Measurements from ENCODE around the gene PPP1R9B.

The PPP1R9B gene

DNA sequence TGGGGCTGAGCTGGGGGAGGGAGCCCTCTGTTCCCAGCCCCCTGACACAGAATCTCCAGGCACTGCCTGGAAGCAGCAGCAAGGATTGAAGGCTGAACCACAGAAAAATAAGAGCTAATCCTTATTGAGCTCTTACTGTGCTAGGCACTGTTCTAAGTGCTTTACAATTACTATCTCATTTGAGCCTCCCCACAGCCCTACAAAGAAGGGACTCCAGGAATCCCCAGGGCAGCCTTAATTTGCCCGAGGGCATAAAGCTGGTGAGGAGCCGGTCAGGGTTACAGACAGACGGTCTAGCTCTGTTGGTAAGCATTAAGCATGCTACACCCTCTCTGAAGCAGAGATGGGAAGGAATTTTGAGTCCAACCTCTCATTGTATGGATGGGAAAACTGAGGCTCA, 27.5 kb downstream of the PPP1R9B start:
- TF ChIP-seq, protein P1, sequence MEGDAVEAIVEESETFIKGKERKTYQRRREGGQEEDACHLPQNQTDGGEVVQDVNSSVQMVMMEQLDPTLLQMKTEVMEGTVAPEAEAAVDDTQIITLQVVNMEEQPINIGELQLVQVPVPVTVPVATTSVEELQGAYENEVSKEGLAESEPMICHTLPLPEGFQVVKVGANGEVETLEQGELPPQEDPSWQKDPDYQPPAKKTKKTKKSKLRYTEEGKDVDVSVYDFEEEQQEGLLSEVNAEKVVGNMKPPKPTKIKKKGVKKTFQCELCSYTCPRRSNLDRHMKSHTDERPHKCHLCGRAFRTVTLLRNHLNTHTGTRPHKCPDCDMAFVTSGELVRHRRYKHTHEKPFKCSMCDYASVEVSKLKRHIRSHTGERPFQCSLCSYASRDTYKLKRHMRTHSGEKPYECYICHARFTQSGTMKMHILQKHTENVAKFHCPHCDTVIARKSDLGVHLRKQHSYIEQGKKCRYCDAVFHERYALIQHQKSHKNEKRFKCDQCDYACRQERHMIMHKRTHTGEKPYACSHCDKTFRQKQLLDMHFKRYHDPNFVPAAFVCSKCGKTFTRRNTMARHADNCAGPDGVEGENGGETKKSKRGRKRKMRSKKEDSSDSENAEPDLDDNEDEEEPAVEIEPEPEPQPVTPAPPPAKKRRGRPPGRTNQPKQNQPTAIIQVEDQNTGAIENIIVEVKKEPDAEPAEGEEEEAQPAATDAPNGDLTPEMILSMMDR (IDR thresholded peaks at IDR 0.05; ENCODE audit: poor library complexity, severe bottlenecking), result no peak
- Histone ChIP-seq H3K4me3 (ENCODE audit: severe bottlenecking) (no peak overlapping the region), H3K27ac (ENCODE audit: poor library complexity, severe bottlenecking) (no peak overlapping the region), H3K4me1 (ENCODE audit: insufficient read depth, poor library complexity, severe bottlenecking) (peaks cover 6% of the 10 kb centered on the region), H3K36me3 (ENCODE audit: low read depth) (no peaks in the 10 kb centered on the region), H3K27me3 (ENCODE audit: insufficient read depth, poor library complexity, severe bottlenecking) (no peaks in the 10 kb centered on the region), H3K9me3 (ENCODE audit: severe bottlenecking) (no peaks in the 10 kb centered on the region)
- ATAC-seq (ENCODE audit: low read depth) (no peak), DNase-seq (ENCODE audit: low spot score) (no peak)

DNA sequence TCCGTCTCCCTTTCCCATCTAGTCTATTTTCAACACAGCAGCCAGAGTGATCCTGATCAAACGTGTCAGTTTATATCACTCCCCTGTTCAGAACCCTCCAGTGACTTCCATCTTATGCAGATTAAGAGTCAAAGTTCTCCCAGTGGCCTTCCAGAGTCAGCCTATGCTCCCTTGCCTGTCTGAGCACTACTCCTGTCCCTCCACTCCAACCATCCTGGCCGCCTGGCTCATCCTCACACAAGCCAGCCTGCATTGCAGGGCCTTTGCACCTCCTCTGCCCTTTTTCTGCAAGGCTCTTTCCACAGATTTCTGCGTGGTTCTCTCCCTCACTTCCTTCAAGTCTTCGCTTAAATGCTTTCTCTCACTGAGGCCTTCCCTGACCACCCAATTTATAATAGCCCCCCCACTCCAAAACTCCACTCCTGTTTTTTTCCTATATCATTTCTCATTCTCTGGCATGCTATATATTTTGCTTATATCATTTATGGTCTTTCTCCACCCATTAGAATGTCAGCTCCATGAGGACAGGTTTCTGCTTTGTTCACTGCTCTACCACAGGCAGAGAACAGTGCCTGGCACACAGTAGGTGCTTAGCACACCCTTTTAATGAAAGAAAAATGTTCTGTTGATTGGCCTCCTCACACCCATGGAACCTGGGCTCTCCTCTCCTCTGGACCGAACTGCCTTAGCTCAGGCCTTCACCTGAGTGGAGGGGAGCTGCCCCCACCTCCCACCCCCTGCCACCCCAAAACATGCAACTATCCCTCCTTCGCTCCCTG, 29.8 kb downstream of the PPP1R9B start:
- no peak overlapping the region for H3K4me3 ChIP-seq (ENCODE audit: severe bottlenecking)
- ATAC-seq (ENCODE audit: low read depth) (no peak), DNase-seq (ENCODE audit: low spot score) (no peak)
- H3K36me3 ChIP-seq (ENCODE audit: low read depth), result no peaks in the 10 kb centered on the region
- TF ChIP-seq, protein P1 (IDR thresholded peaks at IDR 0.05; ENCODE audit: poor library complexity, severe bottlenecking), result no peak
- H3K27ac ChIP-seq (ENCODE audit: poor library complexity, severe bottlenecking), result no peak overlapping the region
- H3K9me3 ChIP-seq (ENCODE audit: severe bottlenecking), result no peaks in the 10 kb centered on the region
- H3K27me3 ChIP-seq (ENCODE audit: insufficient read depth, poor library complexity, severe bottlenecking), result peaks cover 11% of the 10 kb centered on the region
- H3K4me1 ChIP-seq (ENCODE audit: insufficient read depth, poor library complexity, severe bottlenecking), result no peaks in the 10 kb centered on the region

DNA sequence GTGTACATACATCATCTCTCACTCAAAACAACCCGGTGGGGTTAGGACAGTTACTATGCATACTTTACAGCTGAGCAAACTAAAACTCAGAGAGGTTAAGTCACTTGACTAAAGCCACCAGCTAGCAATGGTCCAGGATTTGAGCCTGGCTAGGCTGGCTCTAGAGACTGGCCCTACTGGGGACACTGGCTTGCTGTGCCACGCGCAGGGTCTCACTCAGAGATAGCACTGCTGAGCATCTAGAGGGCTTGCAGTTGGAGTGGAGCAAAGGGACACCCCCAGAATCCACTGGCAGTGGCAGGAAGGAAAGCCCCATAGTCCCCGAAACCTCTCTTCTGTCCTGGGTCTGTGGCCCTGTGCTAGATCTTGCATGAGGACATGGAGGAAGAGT, 31.7 kb downstream of the PPP1R9B start:
- no peak for ATAC-seq (ENCODE audit: low read depth)
- TF ChIP-seq, protein P1 (IDR thresholded peaks at IDR 0.05; ENCODE audit: poor library complexity, severe bottlenecking), result no peak
- H3K27me3 ChIP-seq (ENCODE audit: insufficient read depth, poor library complexity, severe bottlenecking), result peaks cover 11% of the 10 kb centered on the region

DNA sequence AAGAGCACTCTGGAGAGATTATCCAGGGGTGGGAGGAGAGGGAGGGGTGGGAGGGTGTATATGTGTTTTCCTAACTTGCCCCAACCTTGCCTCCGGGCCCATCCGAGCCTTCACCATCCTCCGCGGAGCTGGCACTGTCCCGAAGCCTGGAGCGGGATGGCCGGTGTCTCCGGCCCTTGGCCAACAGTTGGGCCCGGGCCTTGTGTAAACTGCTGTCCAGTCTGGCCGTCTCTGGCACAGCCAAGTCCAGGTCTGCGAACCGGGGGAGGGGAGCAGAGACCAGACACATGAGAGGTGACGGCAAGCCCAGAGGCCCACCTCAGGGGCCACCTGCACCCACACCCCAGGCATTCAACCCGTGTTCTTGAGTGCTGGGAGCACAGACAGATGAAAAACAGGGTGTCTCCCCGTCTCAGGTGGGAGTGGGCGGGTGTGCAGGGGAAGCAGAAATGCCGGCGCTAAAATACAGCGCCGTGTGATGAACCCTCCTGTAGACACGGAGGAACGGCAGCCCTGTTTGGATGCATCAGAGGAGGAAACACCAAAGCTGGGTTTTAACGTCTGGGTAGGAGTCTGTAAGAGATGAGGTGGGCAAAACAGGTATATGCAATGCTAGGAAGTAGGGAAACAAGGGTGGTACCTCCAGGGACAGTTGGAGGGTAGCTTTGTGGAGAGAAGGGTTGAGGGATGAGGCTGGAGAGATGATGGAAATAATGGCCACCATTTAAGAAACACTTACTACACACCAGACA, 32.2 kb downstream of the PPP1R9B start:
- H3K4me1 ChIP-seq (ENCODE audit: insufficient read depth, poor library complexity, severe bottlenecking), result no peaks in the 10 kb centered on the region
- no peaks in the 10 kb centered on the region for H3K36me3 ChIP-seq (ENCODE audit: low read depth)
- DNase-seq (ENCODE audit: low spot score) (no peak), ATAC-seq (ENCODE audit: low read depth) (no peak)
- H3K27ac ChIP-seq (ENCODE audit: poor library complexity, severe bottlenecking), result no peak overlapping the region
- H3K4me3 ChIP-seq (ENCODE audit: severe bottlenecking), result no peak overlapping the region
- H3K27me3 ChIP-seq (ENCODE audit: insufficient read depth, poor library complexity, severe bottlenecking), result peaks cover 11% of the 10 kb centered on the region
- TF ChIP-seq, protein P1 (IDR thresholded peaks at IDR 0.05; ENCODE audit: poor library complexity, severe bottlenecking), result no peak
- no peaks in the 10 kb centered on the region for H3K9me3 ChIP-seq (ENCODE audit: severe bottlenecking)

More for the DNA sequence above, 31.7 kb downstream of the PPP1R9B start:
- no peak overlapping the region for H3K27ac ChIP-seq (ENCODE audit: poor library complexity, severe bottlenecking)
- H3K36me3 ChIP-seq (ENCODE audit: low read depth), result no peaks in the 10 kb centered on the region
- DNase-seq (ENCODE audit: low spot score), result no peak
- H3K9me3 ChIP-seq (ENCODE audit: severe bottlenecking), result no peaks in the 10 kb centered on the region
- H3K4me1 ChIP-seq (ENCODE audit: insufficient read depth, poor library complexity, severe bottlenecking), result no peaks in the 10 kb centered on the region
- no peak overlapping the region for H3K4me3 ChIP-seq (ENCODE audit: severe bottlenecking)

All from RWPE2 (cell line).